ENCODE results near the gene ZNF346. TPM values are rescaled to one million over a fixed set of nuclear protein-coding genes. Genes with fewer than 3 reads are reported as not detected.

ZNF346 gene
- total and polyA plus RNA-seq, 2 of the 13 experiments (the other 11 are each of a cell fraction or from before 2014, with no cell fraction given): 8.6 to 19.4 TPM

DNA sequence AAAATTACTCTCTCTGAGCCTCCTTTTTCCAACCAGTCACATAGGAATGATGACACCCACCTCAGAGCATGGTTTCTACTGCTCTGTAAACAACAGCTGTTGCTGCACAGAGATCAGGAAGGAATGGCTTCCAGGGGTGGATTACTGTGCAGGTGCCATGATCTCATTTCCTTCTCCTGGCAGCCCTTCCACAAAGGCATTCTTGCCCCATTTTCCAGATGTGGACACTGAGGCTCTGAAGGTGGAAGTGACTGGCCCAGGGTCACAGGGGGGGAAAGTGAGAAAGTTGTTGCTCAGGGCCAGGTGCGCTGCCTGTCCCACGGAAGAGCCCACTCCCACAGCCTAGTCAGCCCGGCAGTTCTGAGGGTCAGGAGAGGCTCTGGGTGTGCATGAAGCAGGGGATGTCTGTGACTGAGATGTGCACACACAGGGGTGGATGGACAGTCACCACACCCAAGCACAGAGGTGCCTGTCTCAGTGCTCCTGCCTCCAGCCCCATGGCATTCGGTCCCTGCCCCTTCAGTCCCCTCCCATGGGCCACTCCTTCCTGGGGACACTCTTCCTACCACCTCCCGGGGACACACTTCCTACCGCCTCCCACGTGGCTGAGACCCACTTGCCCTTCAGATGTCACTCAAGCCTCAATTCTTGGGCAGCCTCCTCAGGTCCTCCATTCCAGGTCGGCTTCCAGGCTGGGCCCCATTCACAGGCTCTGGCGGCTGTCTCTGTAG lies 81.2 kb downstream of the ZNF346 start (continued):
- TF ChIP-seq SIN3B (IDR thresholded peaks at IDR 0.05; ENCODE audit: low read length): no peak
- no peak for TF ChIP-seq ZFP36 (IDR thresholded peaks at IDR 0.05; ENCODE audit: borderline replicate concordance, low read depth, low read length, partially characterized antibody)
- TF ChIP-seq SRSF4 (IDR thresholded peaks at IDR 0.05; ENCODE audit: low read depth, low read length, poor library complexity, severe bottlenecking): no peak
- no peak for TF ChIP-seq JDP2 (CRISPR knock-in tag; IDR thresholded peaks at IDR 0.05; ENCODE audit: borderline replicate concordance)
- no peak for TF ChIP-seq ZNF674 (CRISPR knock-in tag; IDR thresholded peaks at IDR 0.05; ENCODE audit: low read depth)
- no peak for TF ChIP-seq KMT2A (CRISPR knock-in tag; IDR thresholded peaks at IDR 0.05)
- TF ChIP-seq JUNB (CRISPR knock-in tag; IDR thresholded peaks at IDR 0.05; ENCODE audit: borderline replicate concordance): no peak
- TF ChIP-seq, protein P1, sequence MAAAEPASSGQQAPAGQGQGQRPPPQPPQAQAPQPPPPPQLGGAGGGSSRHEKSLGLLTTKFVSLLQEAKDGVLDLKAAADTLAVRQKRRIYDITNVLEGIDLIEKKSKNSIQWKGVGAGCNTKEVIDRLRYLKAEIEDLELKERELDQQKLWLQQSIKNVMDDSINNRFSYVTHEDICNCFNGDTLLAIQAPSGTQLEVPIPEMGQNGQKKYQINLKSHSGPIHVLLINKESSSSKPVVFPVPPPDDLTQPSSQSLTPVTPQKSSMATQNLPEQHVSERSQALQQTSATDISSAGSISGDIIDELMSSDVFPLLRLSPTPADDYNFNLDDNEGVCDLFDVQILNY (CRISPR knock-in tag; conservative IDR thresholded peaks at IDR 0.05): no peak
- no peak for TF ChIP-seq ZNF75D (CRISPR knock-in tag; IDR thresholded peaks at IDR 0.05; ENCODE audit: borderline replicate concordance)
- TF ChIP-seq, protein P2, sequence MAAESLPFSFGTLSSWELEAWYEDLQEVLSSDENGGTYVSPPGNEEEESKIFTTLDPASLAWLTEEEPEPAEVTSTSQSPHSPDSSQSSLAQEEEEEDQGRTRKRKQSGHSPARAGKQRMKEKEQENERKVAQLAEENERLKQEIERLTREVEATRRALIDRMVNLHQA (CRISPR knock-in tag; IDR thresholded peaks at IDR 0.05): no peak
- peak; percentile 19; the same call in 1 of the 3 replicates for TF ChIP-seq MXI1 (IDR thresholded peaks at IDR 0.05; ENCODE audit: borderline replicate concordance, low read depth, low read length)
- no peak for TF ChIP-seq MXD4 (CRISPR knock-in tag; IDR thresholded peaks at IDR 0.05)
- no peak for TF ChIP-seq AGO1 (IDR thresholded peaks at IDR 0.05; ENCODE audit: low read depth, low read length, poor library complexity, severe bottlenecking)
- TF ChIP-seq, protein P3, sequence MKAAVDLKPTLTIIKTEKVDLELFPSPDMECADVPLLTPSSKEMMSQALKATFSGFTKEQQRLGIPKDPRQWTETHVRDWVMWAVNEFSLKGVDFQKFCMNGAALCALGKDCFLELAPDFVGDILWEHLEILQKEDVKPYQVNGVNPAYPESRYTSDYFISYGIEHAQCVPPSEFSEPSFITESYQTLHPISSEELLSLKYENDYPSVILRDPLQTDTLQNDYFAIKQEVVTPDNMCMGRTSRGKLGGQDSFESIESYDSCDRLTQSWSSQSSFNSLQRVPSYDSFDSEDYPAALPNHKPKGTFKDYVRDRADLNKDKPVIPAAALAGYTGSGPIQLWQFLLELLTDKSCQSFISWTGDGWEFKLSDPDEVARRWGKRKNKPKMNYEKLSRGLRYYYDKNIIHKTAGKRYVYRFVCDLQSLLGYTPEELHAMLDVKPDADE (CRISPR knock-in tag; IDR thresholded peaks at IDR 0.05): no peak
- no peak for TF ChIP-seq ZNF619 (CRISPR knock-in tag; IDR thresholded peaks at IDR 0.05)
- no peak for TF ChIP-seq MEIS2 (CRISPR knock-in tag; IDR thresholded peaks at IDR 0.05)
- no peak for TF ChIP-seq ZNF10 (CRISPR knock-in tag; IDR thresholded peaks at IDR 0.05; ENCODE audit: borderline replicate concordance, low read depth)
- no peak for TF ChIP-seq FOXK2 (IDR thresholded peaks at IDR 0.05)
- TF ChIP-seq KDM5A (IDR thresholded peaks at IDR 0.05; ENCODE audit: borderline replicate concordance, low read length): no peak
- TF ChIP-seq, protein P4, sequence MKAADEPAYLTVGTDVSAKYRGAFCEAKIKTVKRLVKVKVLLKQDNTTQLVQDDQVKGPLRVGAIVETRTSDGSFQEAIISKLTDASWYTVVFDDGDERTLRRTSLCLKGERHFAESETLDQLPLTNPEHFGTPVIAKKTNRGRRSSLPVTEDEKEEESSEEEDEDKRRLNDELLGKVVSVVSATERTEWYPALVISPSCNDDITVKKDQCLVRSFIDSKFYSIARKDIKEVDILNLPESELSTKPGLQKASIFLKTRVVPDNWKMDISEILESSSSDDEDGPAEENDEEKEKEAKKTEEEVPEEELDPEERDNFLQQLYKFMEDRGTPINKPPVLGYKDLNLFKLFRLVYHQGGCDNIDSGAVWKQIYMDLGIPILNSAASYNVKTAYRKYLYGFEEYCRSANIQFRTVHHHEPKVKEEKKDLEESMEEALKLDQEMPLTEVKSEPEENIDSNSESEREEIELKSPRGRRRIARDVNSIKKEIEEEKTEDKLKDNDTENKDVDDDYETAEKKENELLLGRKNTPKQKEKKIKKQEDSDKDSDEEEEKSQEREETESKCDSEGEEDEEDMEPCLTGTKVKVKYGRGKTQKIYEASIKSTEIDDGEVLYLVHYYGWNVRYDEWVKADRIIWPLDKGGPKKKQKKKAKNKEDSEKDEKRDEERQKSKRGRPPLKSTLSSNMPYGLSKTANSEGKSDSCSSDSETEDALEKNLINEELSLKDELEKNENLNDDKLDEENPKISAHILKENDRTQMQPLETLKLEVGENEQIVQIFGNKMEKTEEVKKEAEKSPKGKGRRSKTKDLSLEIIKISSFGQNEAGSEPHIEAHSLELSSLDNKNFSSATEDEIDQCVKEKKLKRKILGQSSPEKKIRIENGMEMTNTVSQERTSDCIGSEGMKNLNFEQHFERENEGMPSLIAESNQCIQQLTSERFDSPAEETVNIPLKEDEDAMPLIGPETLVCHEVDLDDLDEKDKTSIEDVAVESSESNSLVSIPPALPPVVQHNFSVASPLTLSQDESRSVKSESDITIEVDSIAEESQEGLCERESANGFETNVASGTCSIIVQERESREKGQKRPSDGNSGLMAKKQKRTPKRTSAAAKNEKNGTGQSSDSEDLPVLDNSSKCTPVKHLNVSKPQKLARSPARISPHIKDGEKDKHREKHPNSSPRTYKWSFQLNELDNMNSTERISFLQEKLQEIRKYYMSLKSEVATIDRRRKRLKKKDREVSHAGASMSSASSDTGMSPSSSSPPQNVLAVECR (CRISPR knock-in tag; IDR thresholded peaks at IDR 0.05; ENCODE audit: borderline replicate concordance): peak; percentile 31; the same call in 1 of the 2 replicates
- TF ChIP-seq, protein P5, sequence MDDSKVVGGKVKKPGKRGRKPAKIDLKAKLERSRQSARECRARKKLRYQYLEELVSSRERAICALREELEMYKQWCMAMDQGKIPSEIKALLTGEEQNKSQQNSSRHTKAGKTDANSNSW (CRISPR knock-in tag; IDR thresholded peaks at IDR 0.05; ENCODE audit: borderline replicate concordance): no peak
